Smooth muscle cell (in vitro differentiated cells): ENCODE results near the gene SLC10A7. TPM values are rescaled to one million over a fixed set of nuclear protein-coding genes. Genes with fewer than 3 reads are reported as not detected.

Experiments used
- DNase-seq: peaks from one replicate; lab custom pipeline; 2025; ENCODE audit not compliant: unreplicated experiment; lab: John Stamatoyannopoulos, UW
- H2AFZ ChIP-seq: fragments of 200-600 bp; sonication (generic); 2 replicates; pipeline ENCODE4 v1.6.0; 2016; ENCODE audit warnings: antibody characterized with exemption, low read depth, mild to moderate bottlenecking
- H3F3A ChIP-seq: fragments of 200-600 bp; sonication (generic); 2 replicates; pipeline ENCODE4 v1.6.0; 2017; ENCODE audit warnings: antibody characterized with exemption, low read depth
- H3K27ac ChIP-seq: fragments of 200-600 bp; sonication (generic); 2 replicates; pipeline ENCODE4 v1.5.1; 2016; ENCODE audit warnings: low read depth, mild to moderate bottlenecking
- H3K27me3 ChIP-seq: fragments of 200-600 bp; sonication (generic); 2 replicates; pipeline ENCODE4 v1.6.1; 2016; ENCODE audit warnings: low read depth, mild to moderate bottlenecking
- H3K36me3 ChIP-seq: fragments of 200-600 bp; sonication (generic); 2 replicates; pipeline ENCODE4 v1.5.1; 2016; ENCODE audit warnings: low read depth
- H3K4me1 ChIP-seq: fragments of 200-600 bp; sonication (generic); 2 replicates; pipeline ENCODE4 v1.5.1; 2016; ENCODE audit warnings: low read depth
- H3K4me2 ChIP-seq: fragments of 200-600 bp; sonication (generic); 2 replicates; pipeline ENCODE4 v1.6.0; 2016; ENCODE audit warnings: mild to moderate bottlenecking
- H3K4me3 ChIP-seq: fragments of 200-600 bp; sonication (generic); 2 replicates; pipeline ENCODE4 v1.5.1; 2016; ENCODE audit warnings: mild to moderate bottlenecking
- H3K79me2 ChIP-seq: fragments of 200-600 bp; sonication (generic); 2 replicates; pipeline ENCODE4 v1.6.0; 2016; ENCODE audit warnings: low read depth, mild to moderate bottlenecking
- H3K9ac ChIP-seq: fragments of 200-600 bp; sonication (generic); 2 replicates; pipeline ENCODE4 v1.6.0; 2016; ENCODE audit warnings: low read depth
- H3K9me3 ChIP-seq: fragments of 200-600 bp; sonication (generic); replicated peaks from 2 replicates; pipeline ENCODE4 v1.5.1; 2016; ENCODE audit warnings: low read depth
- H4K20me1 ChIP-seq: fragments of 200-600 bp; sonication (generic); 2 replicates; pipeline ENCODE4 v1.6.0; 2016; ENCODE audit warnings: low read depth
- CTCF ChIP-seq: fragments of 200-600 bp; sonication (generic); IDR thresholded peaks from 2 replicates; pipeline ENCODE4 v1.5.1; 2017; ENCODE audit warnings: borderline replicate concordance, mild to moderate bottlenecking, antibody characterized with exemption; ENCODE audit not compliant: insufficient read depth, poor library complexity, severe bottlenecking
- WGBS: methylation state at CpG from one replicate; pipeline ENCODE4 v1.1.7; 2016; ENCODE audit warnings: low lambda C conversion rate; 5-methylcytosine and 5-hydroxymethylcytosine counted together
- microRNA-seq: library from miRNA; unstranded; fragments of <30 nt; microRNA quantifications from one replicate; pipeline ENCODE4, GENCODE V29; 2016; ENCODE audit warnings: borderline number of aligned reads
- polyA plus RNA-seq: library from polyadenylated mRNA; unstranded; fragments of >200 nt; fragmentation: Nextera tagmentation; extraction: Ambion mirVana; gene quantifications from 2 replicates; pipeline ENCODE4 v1.2.1, GENCODE V29; 2016
- small RNA-seq: library from RNA; depleted of rRNA; stranded (forward); fragments of <200 nt; gene quantifications from one replicate; pipeline ENCODE3, GENCODE V24; 2014
- total RNA-seq: library from RNA; depleted of rRNA; stranded (reverse); fragments of >200 nt; gene quantifications from 2 replicates; pipeline ENCODE4 v1.2.3, GENCODE V29; 2014

The SLC10A7 gene
- total and polyA plus RNA-seq, 2 experiments from 2014 or later: 10.3 to 24.8 TPM

GRCh38 chr4:146211440-146211839 lies 310.3 kb downstream of the SLC10A7 start:
- H3K4me3 ChIP-seq: no peak overlapping the region
- no peaks in the 10 kb centered on the region for H3K36me3 ChIP-seq
- no peak for DNase-seq
- TF ChIP-seq CTCF: no peak
- H3K27me3 ChIP-seq: peaks cover 7% of the 10 kb centered on the region
- no peaks in the 10 kb centered on the region for H3K9me3 ChIP-seq
- H3K9ac ChIP-seq: no peak overlapping the region
- no peaks in the 10 kb centered on the region for H3K79me2 ChIP-seq
- WGBS: 67% methylated on average over 7 of the region's 7 CpGs
- H3K4me2 ChIP-seq: no peak overlapping the region
- no peak overlapping the region for H2AFZ ChIP-seq
- H3F3A ChIP-seq: no peaks in the 10 kb centered on the region
- no peak overlapping the region for H3K27ac ChIP-seq
- H4K20me1 ChIP-seq: no peaks in the 10 kb centered on the region
- H3K4me1 ChIP-seq: no peaks in the 10 kb centered on the region

GRCh38 chr4:146210890-146211289 lies 310.9 kb downstream of the SLC10A7 start:
- no peaks in the 10 kb centered on the region for H3K36me3 ChIP-seq
- H3K27ac ChIP-seq: no peak overlapping the region
- no peak overlapping the region for H3K4me2 ChIP-seq
- peaks cover 7% of the 10 kb centered on the region for H3K27me3 ChIP-seq
- no peak for TF ChIP-seq CTCF
- WGBS: 80% methylated on average over 2 of the region's 2 CpGs
- no peaks in the 10 kb centered on the region for H3K79me2 ChIP-seq
- H3K9ac ChIP-seq: no peak overlapping the region
- no peaks in the 10 kb centered on the region for H3K9me3 ChIP-seq
- H3K4me3 ChIP-seq: no peak overlapping the region
- DNase-seq: no peak
- H2AFZ ChIP-seq: no peak overlapping the region
- no peaks in the 10 kb centered on the region for H4K20me1 ChIP-seq
- no peaks in the 10 kb centered on the region for H3F3A ChIP-seq
- no peaks in the 10 kb centered on the region for H3K4me1 ChIP-seq

- Histone ChIP-seq H3K9me3 (no peaks in the 10 kb centered on the region), H3K4me2 (no peak overlapping the region), H2AFZ (no peak overlapping the region), H3K4me3 (no peak overlapping the region), H3F3A (no peaks in the 10 kb centered on the region), H4K20me1 (no peaks in the 10 kb centered on the region), H3K79me2 (no peaks in the 10 kb centered on the region), H3K27me3 (peaks cover 7% of the 10 kb centered on the region), H3K27ac (no peak overlapping the region), H3K36me3 (no peaks in the 10 kb centered on the region), H3K9ac (no peak overlapping the region), H3K4me1 (no peaks in the 10 kb centered on the region)
- WGBS: 80% methylated on average over 5 of the region's 5 CpGs
- DNase-seq: no peak
- no peak for TF ChIP-seq CTCF
These were observed 314.3 kb downstream of the SLC10A7 start for GRCh38 chr4:146207410-146207809.

Small RNA genes lying within 50 kb of the gene (microRNA-seq; reads per million reads assigned to microRNA genes)
- not detected for gene MIR7849

Small RNA genes lying within 50 kb of the gene (small RNA-seq; reads per million reads assigned to genes)
- gene MIR7849: not detected

Other genes starting within 250 kb of the SLC10A7 start
- not detected in 2 replicates for gene POU4F2, start 117.0 kb upstream of the SLC10A7 start, total RNA-seq
- not detected in 2 replicates for gene POU4F2, start 117.0 kb upstream of the SLC10A7 start, polyA plus RNA-seq